OCI-LY1 (cell line): Measurements from ENCODE around the gene TTC31.

Experiments used
- H2AFZ ChIP-seq: fragments of 200-600 bp; sonication (generic), shearing (Covaris generic); 2 replicates; pipeline ENCODE4 v1.6.0; 2014; ENCODE audit warnings: antibody characterized with exemption, mild to moderate bottlenecking, low read length
- H3F3A ChIP-seq: fragments of 200-600 bp; sonication (generic), shearing (Covaris generic); 2 replicates; pipeline ENCODE4 v1.6.0; 2014; ENCODE audit warnings: mild to moderate bottlenecking, antibody characterized with exemption, low read length, moderate library complexity; ENCODE audit not compliant: insufficient read depth
- H3K27ac ChIP-seq: fragments of 200-600 bp; sonication (generic); 2 replicates; pipeline ENCODE4 v1.5.1; 2014; ENCODE audit warnings: low read length, mixed run types, mild to moderate bottlenecking, low read depth; ENCODE audit not compliant: poor library complexity, severe bottlenecking
- H3K27me3 ChIP-seq: fragments of 200-600 bp; sonication (generic); 2 replicates; pipeline ENCODE4 v1.6.0; 2014; ENCODE audit warnings: antibody characterized with exemption, mild to moderate bottlenecking, low read length, moderate library complexity; ENCODE audit not compliant: insufficient read depth
- H3K36me3 ChIP-seq: fragments of 200-600 bp; sonication (generic); 2 replicates; pipeline ENCODE4 v1.6.1; 2014; ENCODE audit warnings: mild to moderate bottlenecking, antibody characterized with exemption, low read length, moderate library complexity, mixed read lengths; ENCODE audit not compliant: insufficient read depth
- H3K4me1 ChIP-seq: fragments of 200-600 bp; sonication (generic); 2 replicates; pipeline ENCODE4 v1.5.1; 2014; ENCODE audit warnings: mild to moderate bottlenecking, low read length, moderate library complexity; ENCODE audit not compliant: insufficient read depth, severe bottlenecking
- H3K4me2 ChIP-seq: fragments of 200-600 bp; sonication (generic), shearing (Covaris generic); 2 replicates; pipeline ENCODE4 v1.6.1; 2014; ENCODE audit warnings: low read length
- H3K4me3 ChIP-seq: fragments of 200-600 bp; sonication (generic); 2 replicates; pipeline ENCODE4 v1.5.1; 2014; ENCODE audit warnings: low read length, low read depth, mild to moderate bottlenecking, mixed read lengths; ENCODE audit not compliant: poor library complexity, severe bottlenecking
- H3K79me2 ChIP-seq: fragments of 200-600 bp; shearing (Covaris generic); 2 replicates; pipeline ENCODE4 v1.6.1; 2016; ENCODE audit warnings: mixed run types, low read length, mixed read lengths; ENCODE audit not compliant: insufficient read depth
- H3K9ac ChIP-seq: fragments of 200-600 bp; sonication (generic), shearing (Covaris generic); 2 replicates; pipeline ENCODE4 v1.6.1; 2014; ENCODE audit warnings: mild to moderate bottlenecking, low read length, mixed read lengths
- H3K9me2 ChIP-seq: fragments of 200-600 bp; sonication (generic), shearing (Covaris generic); 2 replicates; pipeline ENCODE4 v1.6.1; 2014; ENCODE audit warnings: low read depth, mild to moderate bottlenecking, low read length, mixed read lengths
- H3K9me3 ChIP-seq: fragments of 200-600 bp; shearing (Covaris generic); 2 replicates; pipeline ENCODE4 v1.6.1; 2014; ENCODE audit warnings: low read length, mixed read lengths
- H4K20me1 ChIP-seq: fragments of 200-600 bp; sonication (generic), shearing (Covaris generic); 2 replicates; pipeline ENCODE4 v1.6.0; 2016; ENCODE audit warnings: mild to moderate bottlenecking, low read length; ENCODE audit not compliant: insufficient read depth
- CTCF ChIP-seq: fragments of 200-600 bp; sonication (generic), shearing (Covaris generic); IDR thresholded peaks from 2 replicates; pipeline ENCODE4 v1.5.1; 2017; ENCODE audit warnings: mild to moderate bottlenecking, antibody characterized with exemption, low read length, moderate library complexity, mixed read lengths
- EZH2 ChIP-seq: fragments of 200-600 bp; sonication (generic), shearing (Covaris generic); IDR thresholded peaks from 2 replicates; pipeline ENCODE4 v1.8.0; 2017; ENCODE audit warnings: borderline replicate concordance, mixed run types, mild to moderate bottlenecking, antibody characterized with exemption, low read length, moderate library complexity, mixed read lengths

Gene TTC31

GRCh38 chr2:74530239-74531187 is 47.6 kb downstream of the TTC31 start:
- no peaks in the 10 kb centered on the region for H3K27me3 ChIP-seq
- H3K9me3 ChIP-seq = no peaks in the 10 kb centered on the region
- H2AFZ ChIP-seq = no peak overlapping the region
- peak overlapping the region; percentile 91 for H3K4me3 ChIP-seq
- H3K27ac ChIP-seq = peak overlapping the region; percentile 55
- no peaks in the 10 kb centered on the region for H4K20me1 ChIP-seq
- no peak for TF ChIP-seq EZH2
- TF ChIP-seq CTCF = no peak
- H3K79me2 ChIP-seq = peaks cover 10% of the 10 kb centered on the region
- no peaks in the 10 kb centered on the region for H3F3A ChIP-seq
- peaks cover 57% of the 10 kb centered on the region for H3K36me3 ChIP-seq
- peak overlapping the region; percentile 95 for H3K4me2 ChIP-seq
- peak overlapping the region; percentile 99 for H3K9ac ChIP-seq
- H3K9me2 ChIP-seq = no peaks in the 10 kb centered on the region
- peaks cover 29% of the 10 kb centered on the region for H3K4me1 ChIP-seq

DNA sequence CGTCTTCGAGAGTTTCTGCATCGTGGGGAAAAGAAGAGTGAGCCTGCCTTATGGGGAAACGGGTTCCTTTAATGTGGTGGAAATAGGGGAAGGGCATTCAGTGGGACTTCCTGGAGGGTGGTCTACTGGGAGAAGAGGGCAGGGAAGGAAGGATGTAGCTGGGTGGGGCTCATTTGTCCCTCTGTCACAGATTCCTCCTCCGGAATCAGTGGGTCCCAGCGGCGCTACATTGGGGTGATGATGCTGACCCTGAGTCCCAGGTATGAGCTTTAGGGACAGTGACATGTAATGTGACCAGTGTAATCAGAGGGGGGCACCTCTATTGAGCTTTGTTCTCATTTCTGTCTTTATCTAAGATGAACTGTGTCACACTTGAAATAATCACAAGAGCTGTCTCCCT is 48.8 kb downstream of the TTC31 start:
- Histone ChIP-seq H3F3A (no peaks in the 10 kb centered on the region), H2AFZ (no peak overlapping the region), H3K4me2 (peak overlapping the region; percentile 95; the same call in 1 of the 2 replicates), H3K36me3 (peaks cover 45% of the 10 kb centered on the region), H3K4me3 (no peak overlapping the region), H3K9me2 (no peaks in the 10 kb centered on the region), H3K4me1 (peaks cover 29% of the 10 kb centered on the region), H3K27me3 (no peaks in the 10 kb centered on the region), H3K27ac (no peak overlapping the region), H3K9me3 (no peaks in the 10 kb centered on the region), H3K79me2 (peaks cover 10% of the 10 kb centered on the region), H3K9ac (no peak overlapping the region; the same call in 1 of the 2 replicates), H4K20me1 (no peaks in the 10 kb centered on the region)
- TF ChIP-seq EZH2 (no peak), CTCF (no peak)

GRCh38 chr2:74532222-74532621 is 49.3 kb downstream of the TTC31 start:
- Histone ChIP-seq H3K9ac (no peak overlapping the region), H3K36me3 (peaks cover 40% of the 10 kb centered on the region), H3F3A (no peaks in the 10 kb centered on the region), H3K4me1 (peaks cover 29% of the 10 kb centered on the region), H3K79me2 (peaks cover 10% of the 10 kb centered on the region), H3K27ac (no peak overlapping the region), H3K9me2 (no peaks in the 10 kb centered on the region), H3K27me3 (no peaks in the 10 kb centered on the region), H2AFZ (no peak overlapping the region), H4K20me1 (no peaks in the 10 kb centered on the region), H3K9me3 (no peaks in the 10 kb centered on the region), H3K4me3 (no peak overlapping the region), H3K4me2 (no peak overlapping the region)
- peak; percentile 52 for TF ChIP-seq CTCF
- no peak for TF ChIP-seq EZH2
